ENCODE results near the gene SPOCK1. TPM values are rescaled to one million over a fixed set of nuclear protein-coding genes. Genes with fewer than 3 reads are reported as not detected.

Gene SPOCK1
- total and polyA plus RNA-seq, 9 of the 15 experiments (the other 6 are each of a cell fraction or from before 2014, with no cell fraction given) = 0.01 to 0.35 (median 0.04) TPM; not detected in 6

GRCh38 chr5:137346281-137346680, 152.8 kb downstream of the SPOCK1 start:
- H3K9ac ChIP-seq (ENCODE audit: insufficient read depth in 1 of 2, low read depth in 2 of 2, low read length in 2 of 2) = no peak overlapping the region
- no peak for TF ChIP-seq ZNF77 (CRISPR knock-in tag; IDR thresholded peaks at IDR 0.05)
- no peak for TF ChIP-seq ZFP30 (CRISPR knock-in tag; IDR thresholded peaks at IDR 0.05; ENCODE audit: borderline replicate concordance)
- no peak for TF ChIP-seq KAT8 (IDR thresholded peaks at IDR 0.05; ENCODE audit: low read depth)
- no peak for TF ChIP-seq RAD51 (IDR thresholded peaks at IDR 0.05; ENCODE audit: borderline replicate concordance, low read depth)
- H3K4me1 ChIP-seq (replicated peaks in 1 of 2; ENCODE audit: control insufficient read depth in 2 of 2, insufficient read depth in 2 of 2, low read length in 2 of 2) = no peaks in the 10 kb centered on the region
- no peak for FAIRE-seq
- no peaks in the 10 kb centered on the region for H3K9me1 ChIP-seq (ENCODE audit: control insufficient read depth, insufficient read depth, low read length)
- 0% methylated on average over 3 of the region's 3 CpGs for WGBS (ENCODE audit: insufficient coverage, low coverage, missing lambda C conversion rate)
- H3K27ac ChIP-seq (ENCODE audit: extremely low read depth, low read depth, low read length) = no peak overlapping the region
- no peaks in the 10 kb centered on the region for H3K79me2 ChIP-seq (ENCODE audit: control insufficient read depth, insufficient read depth, low read length)
- no peaks in the 10 kb centered on the region for H3K9me3 ChIP-seq (replicated peaks; ENCODE audit: control insufficient read depth, insufficient read depth, low read depth, low read length)
- no peak overlapping the region for H3K4me3 ChIP-seq
- CTCF ChIA-PET (ENCODE audit: low intra/inter-chr PET ratio) = no interaction called here
- no peak overlapping the region for H3K4me2 ChIP-seq (ENCODE audit: insufficient read depth, low read length)
- no peaks in the 10 kb centered on the region for H3K36me3 ChIP-seq (ENCODE audit: control insufficient read depth, insufficient read depth, low read length)
- ATAC-seq = no peak
- no peaks in the 10 kb centered on the region; a peak in 1 of 5 replicates for H3K27me3 ChIP-seq (ENCODE audit: control insufficient read depth in 2 of 2, insufficient read depth in 2 of 2, low read length in 2 of 2)
- no TSS peak for BruUV-seq (replicated peaks)
- in situ Hi-C loops (cut with MboI) (no loop called here), intact Hi-C loops (cut with micrococcal nuclease) (no loop called here)
- H2AFZ ChIP-seq (ENCODE audit: low read depth, low read length) = no peak overlapping the region
- no peaks in the 10 kb centered on the region for H4K20me1 ChIP-seq (replicated peaks; ENCODE audit: control insufficient read depth, insufficient read depth, low read length)
- DNase-seq (ENCODE audit: extremely low read depth in 1 of 4, low spot score in 3 of 4) = no peak
- POLR2A ChIA-PET = no interaction called here

GRCh38 chr5:137345396-137345795, 153.7 kb downstream of the SPOCK1 start:
- ChIA-PET CTCF (ENCODE audit: low intra/inter-chr PET ratio) (no interaction called here), POLR2A (interaction anchor here (0.7 kb wide), 2 partner anchors 9 to 14 kb away, joined by 3 read pairs; no protein-coding TSS in a partner anchor)
- FAIRE-seq (no peak), DNase-seq (ENCODE audit: extremely low read depth in 1 of 4, low spot score in 3 of 4) (no peak), ATAC-seq (no peak)
- Histone ChIP-seq H3K36me3 (ENCODE audit: control insufficient read depth, insufficient read depth, low read length) (no peaks in the 10 kb centered on the region), H3K27me3 (ENCODE audit: control insufficient read depth in 2 of 2, insufficient read depth in 2 of 2, low read length in 2 of 2) (no peaks in the 10 kb centered on the region; a peak in 1 of 5 replicates), H3K79me2 (ENCODE audit: control insufficient read depth, insufficient read depth, low read length) (no peaks in the 10 kb centered on the region), H3K27ac (ENCODE audit: extremely low read depth, low read depth, low read length) (no peak overlapping the region), H3K4me2 (ENCODE audit: insufficient read depth, low read length) (no peak overlapping the region), H3K4me1 (replicated peaks in 1 of 2; ENCODE audit: control insufficient read depth in 2 of 2, insufficient read depth in 2 of 2, low read length in 2 of 2) (no peaks in the 10 kb centered on the region), H4K20me1 (replicated peaks; ENCODE audit: control insufficient read depth, insufficient read depth, low read length) (no peaks in the 10 kb centered on the region), H3K9me1 (ENCODE audit: control insufficient read depth, insufficient read depth, low read length) (no peaks in the 10 kb centered on the region), H3K4me3 (no peak overlapping the region), H2AFZ (ENCODE audit: low read depth, low read length) (no peak overlapping the region), H3K9ac (ENCODE audit: insufficient read depth in 1 of 2, low read depth in 2 of 2, low read length in 2 of 2) (no peak overlapping the region), H3K9me3 (replicated peaks; ENCODE audit: control insufficient read depth, insufficient read depth, low read depth, low read length) (no peaks in the 10 kb centered on the region)
- intact Hi-C loops (cut with micrococcal nuclease) (no loop called here), in situ Hi-C loops (cut with MboI) (no loop called here)
- BruUV-seq (replicated peaks) = no TSS peak
- no peak for TF ChIP-seq TSHZ1 (CRISPR knock-in tag; IDR thresholded peaks at IDR 0.05)
- TF ChIP-seq ARID3B (CRISPR knock-in tag; IDR thresholded peaks at IDR 0.05; ENCODE audit: borderline replicate concordance) = no peak
- TF ChIP-seq CCNT2 (IDR thresholded peaks at IDR 0.05; ENCODE audit: borderline replicate concordance, extremely low read depth, insufficient read length, low read depth, low read length) = no peak
- no peak for TF ChIP-seq CBX8 (IDR thresholded peaks at IDR 0.05; ENCODE audit: borderline replicate concordance, extremely low read depth, low read depth, low read length, poor library complexity, severe bottlenecking)
- TF ChIP-seq ATF7 (IDR thresholded peaks at IDR 0.05) = no peak
- no peak for TF ChIP-seq ZNF79 (CRISPR knock-in tag; IDR thresholded peaks at IDR 0.05; ENCODE audit: low read depth)
- no peak for TF ChIP-seq SRF (CRISPR knock-in tag; IDR thresholded peaks at IDR 0.05)
